Right hindlimb (tissue), 1 donor: Measurements from ENCODE around the gene SORCS2.

Experiments used
- DNase-seq: peaks from one replicate; pipeline ENCODE4 v3.0.0-alpha.2; 2018

The SORCS2 gene

DNA sequence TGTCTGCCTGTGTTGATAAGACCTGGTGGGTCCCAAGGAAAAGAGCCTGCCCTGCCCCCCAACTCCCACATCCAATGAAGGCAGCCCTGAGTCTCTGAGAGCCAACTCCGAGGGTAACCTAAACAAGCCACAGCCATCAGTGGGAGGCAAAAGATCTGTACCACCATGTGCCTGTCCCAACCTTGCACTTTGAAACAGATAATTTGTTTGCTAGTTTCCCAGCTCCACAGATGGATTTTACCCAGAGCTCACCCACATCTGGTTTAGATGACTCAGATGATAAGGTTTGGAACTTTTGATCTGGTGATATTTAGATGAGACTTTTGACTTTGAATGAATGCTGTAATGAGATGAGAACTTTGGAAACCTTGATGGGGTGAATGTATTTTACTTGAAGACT is 488.4 kb downstream of the SORCS2 start:
- no peak for DNase-seq

DNA sequence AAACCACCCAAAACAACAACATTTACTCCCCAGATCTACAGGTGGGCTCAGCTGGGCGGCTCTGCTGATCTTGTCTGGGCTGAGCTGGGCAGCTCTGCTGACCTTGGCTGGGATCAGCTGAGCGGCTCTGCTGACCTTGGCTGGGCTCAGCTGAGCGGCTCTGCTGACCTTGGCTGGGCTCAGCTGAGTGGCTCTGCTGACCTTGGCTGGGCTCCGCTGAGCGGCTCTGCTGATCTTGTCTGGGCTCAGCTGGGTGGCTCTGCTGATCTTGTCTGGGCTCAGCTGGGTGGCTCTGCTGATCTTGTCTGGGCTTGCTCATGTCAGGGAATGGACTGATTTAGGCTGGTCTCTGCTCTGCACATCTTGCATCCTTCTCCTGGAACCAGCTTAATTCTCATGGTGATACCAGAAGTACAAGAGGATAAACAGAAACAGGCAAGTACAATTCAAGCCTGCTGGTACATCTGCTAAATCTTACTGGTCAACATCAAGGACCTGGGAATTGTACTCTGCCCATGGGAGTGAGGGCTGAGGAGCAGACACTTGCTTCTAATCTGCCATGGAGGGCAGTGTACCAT is 490.9 kb downstream of the SORCS2 start:
- DNase-seq = no peak

DNA sequence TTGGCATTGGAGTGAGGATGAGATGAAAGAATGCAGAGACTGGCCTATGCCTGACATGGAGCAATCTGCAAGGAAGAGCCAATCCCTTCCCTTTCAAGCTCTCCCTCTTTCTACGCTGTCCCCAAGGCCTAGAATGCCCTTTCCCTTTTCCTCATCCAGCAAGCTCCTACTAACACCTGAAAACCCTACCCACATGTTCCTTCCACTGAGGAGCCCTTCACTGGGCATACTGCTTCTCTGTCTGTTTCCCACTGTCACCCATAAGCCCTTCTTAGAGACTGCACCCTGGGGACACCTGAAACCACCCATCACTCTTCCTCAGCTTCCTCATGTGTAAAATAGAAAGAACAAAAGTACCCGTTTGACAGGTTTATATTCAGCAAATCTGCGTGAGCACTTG is 492.0 kb downstream of the SORCS2 start:
- no peak for DNase-seq

DNA sequence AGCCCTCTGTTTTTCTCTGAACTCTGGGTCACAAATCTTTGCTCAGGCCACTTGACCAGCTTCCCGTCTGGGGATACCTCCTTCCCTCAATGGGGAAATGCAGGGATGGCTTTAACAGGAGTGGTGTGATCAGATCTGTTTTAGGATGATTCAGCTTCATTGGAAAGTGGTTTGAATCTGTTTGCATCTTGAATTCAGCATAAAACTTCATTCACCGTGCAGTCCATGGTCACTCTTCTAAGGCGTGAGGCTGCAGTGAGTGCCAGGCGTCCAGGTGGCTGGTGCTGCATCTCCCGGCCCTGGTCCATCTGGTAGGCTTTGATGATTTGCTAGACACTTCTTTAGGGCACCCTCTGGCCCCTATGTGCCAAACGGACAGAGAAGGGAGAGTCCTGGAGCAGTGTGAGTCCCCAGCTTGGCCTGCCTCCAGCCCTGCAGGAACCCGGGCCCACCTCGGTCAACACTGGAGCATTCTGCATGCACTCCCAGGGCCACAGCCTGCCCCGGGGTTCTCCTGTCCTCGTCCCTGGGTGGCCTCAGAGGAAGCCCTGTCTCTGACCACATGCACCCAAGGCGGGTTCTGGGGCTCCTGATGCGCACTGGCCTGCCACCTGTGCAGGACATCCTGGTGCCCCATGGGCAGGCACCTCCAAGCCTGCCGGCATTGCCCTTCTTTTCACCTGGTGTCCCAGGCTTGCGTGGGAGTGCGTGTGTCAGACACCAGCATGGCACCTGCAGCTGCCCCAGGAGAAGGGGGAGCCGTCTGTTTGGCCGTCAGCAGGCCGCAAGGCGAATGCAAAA is 493.9 kb downstream of the SORCS2 start:
- no peak for DNase-seq

DNA sequence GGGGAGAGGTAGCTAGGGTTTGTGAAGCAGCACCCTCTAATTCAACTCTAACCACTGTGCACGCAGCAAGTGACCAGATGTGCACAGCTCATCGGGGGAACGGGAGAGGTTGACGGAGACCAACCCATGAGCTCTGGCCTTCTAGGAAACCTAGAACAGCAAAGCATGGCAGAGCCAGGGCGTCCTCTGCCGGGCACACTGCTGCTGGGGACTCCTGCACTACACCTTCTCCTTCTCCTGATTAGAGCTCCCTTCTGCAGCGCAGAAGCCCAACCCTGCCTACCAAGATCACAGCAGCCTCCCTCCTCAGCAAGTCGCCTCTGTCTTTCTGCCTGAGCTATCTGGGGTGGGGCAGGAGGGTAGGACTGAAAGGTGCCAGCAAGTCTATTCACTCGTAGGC is 494.7 kb downstream of the SORCS2 start:
- DNase-seq = no peak

DNA sequence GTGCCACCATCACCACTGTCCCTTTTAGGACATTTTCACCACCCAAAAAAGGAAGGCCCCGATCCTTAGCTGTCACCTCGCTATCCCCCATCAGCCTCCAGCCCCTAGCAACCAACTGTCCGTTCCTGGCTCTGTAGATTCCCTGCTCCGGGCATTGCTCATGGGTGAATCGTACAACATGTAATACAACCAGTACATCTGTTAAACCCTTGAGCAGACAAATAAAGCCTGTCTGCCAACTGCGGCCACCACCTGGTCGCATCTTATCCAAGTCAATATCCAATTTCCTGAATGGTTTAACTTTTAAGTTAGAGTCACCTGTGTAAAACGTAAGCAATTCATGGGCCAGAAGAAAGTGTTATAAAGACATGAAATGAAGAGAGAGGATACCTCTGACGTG is 495.5 kb downstream of the SORCS2 start:
- DNase-seq = no peak

DNA sequence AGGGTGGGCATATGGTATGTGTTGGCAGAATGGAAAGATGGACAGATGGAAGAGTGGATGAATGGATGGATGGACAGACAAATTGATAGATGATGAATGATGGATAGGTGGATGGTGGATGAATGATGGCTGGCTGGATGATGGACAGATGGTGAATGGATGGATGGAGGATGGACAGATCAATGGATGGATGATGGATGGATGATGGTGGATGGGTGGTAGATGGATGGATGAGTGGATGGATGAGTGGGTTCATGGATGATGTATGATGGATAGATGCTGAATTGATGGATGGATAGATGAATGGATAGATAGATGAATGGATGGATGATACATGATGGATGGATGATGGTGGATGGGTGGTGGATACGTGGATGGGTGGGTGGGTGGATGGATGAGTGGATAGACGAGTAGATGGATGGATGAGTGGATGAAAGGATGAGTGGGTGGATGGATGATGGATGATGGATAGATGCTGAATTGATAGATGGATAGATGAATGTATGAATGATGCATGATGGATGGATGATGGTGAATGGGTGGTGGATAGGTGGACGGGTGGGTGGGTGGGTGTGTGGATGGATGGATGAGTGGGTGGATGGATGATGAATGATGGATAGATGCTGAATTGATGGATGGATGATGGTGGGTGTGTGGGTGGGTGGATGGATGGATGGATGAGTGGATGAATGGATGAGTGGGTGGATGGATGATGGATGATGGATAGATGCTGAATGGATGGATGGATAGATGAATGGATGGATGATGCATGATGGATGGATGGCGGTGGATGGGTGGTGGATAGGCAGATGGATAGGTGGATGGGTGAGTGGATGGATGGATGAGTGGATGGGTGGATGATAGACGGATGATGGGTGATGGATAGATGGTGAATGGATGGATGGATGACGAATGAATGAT is 497.7 kb downstream of the SORCS2 start:
- DNase-seq = no peak

DNA sequence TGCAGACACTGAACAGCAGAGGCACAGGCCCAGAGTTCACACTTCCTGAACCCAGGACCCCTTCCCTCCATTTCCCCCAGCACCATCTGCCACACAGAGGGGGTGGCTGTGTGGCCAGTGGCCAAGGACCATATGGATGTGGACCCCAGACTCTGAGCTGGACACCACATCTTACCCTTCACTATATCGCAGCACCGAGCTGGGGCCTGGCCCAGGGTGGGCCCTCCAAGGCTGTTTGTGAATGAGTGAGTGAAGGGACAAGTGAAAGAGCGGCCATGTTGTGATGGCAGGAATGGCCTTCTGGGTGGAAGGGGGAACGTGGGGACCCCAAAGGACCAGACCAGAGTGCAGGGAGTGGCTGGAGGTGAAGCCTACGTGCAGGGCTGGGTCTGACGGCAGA is 498.7 kb downstream of the SORCS2 start:
- DNase-seq = no peak

- peak; percentile 85 for DNase-seq
Measured at GRCh38 chr4:7691982-7692381, 499.6 kb downstream of the SORCS2 start.

DNA sequence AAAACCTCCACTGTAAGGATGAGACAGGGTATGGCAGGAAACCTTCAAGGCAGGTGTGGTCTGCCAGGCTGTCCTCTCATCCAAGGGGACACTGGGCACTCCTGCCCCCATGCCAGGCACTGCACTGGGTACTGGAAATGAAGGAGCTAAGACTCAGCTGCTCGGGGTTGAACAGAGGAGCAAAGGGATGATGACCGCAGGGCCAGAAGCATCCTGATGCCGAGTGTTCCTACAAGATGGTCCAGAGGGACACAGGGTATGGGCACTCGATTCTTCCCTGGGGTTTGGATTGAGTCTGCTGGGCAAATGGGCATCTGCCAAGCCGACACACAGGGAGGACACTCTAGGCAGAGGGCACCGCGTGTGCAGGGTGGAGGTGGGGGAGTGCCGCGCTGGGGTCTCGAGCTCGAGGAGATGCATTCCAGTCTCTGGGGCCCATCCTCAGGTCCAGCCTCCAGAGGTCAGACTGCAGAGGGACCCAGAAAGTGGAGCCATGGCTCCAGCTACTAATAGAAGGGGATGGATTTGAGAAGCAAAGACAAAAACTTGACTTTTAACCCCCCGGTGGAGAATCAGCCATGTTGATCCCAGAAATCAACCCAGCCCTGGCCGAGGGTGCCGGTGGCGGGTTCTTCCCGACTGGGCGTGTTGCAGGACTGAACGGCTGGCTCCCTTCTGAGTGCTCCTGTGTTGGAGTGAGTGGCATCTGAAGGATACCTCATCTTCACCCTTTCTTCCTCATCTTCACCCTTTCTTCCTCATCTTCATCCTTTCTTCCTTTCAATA is 500.3 kb downstream of the SORCS2 start:
- DNase-seq = no peak

DNA sequence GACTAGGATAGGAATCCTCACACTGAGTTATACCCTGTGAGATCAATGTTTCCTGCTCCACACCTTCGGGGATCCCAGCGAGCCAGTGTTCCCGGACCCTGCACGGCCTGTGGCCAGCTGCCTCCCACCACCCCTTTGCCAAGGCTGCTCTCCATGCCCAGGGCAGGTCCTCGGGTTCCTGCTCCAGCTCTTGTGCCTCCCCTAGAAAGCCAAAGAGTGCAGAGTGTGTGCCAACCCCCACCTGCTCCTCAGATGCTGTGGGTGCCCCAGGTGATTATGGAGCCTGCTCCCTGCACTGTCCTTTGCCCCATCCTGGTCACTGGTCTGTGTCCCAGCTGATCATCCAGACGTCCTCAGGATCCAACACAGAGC is 500.9 kb downstream of the SORCS2 start:
- no peak for DNase-seq

DNA sequence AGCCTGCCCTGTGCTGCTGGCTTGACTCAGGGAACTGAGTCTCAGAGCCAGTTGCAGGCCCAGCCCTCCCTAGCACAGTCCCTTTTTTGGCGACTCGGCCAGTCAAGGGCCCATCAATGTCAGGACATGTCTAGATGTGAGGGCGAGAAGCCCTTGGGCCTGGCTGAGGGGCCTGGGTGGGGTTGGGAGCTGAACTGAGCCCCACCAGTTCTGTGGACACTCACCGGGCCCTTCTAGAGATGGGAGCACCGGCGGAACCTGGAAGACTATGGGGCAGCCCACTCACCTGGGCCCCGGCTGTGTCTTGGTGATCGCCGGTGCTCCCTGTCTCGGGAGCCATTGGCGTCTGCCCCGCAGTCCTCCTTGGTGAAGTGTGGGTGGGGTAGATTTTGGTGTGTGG is 501.4 kb downstream of the SORCS2 start:
- DNase-seq = no peak

DNA sequence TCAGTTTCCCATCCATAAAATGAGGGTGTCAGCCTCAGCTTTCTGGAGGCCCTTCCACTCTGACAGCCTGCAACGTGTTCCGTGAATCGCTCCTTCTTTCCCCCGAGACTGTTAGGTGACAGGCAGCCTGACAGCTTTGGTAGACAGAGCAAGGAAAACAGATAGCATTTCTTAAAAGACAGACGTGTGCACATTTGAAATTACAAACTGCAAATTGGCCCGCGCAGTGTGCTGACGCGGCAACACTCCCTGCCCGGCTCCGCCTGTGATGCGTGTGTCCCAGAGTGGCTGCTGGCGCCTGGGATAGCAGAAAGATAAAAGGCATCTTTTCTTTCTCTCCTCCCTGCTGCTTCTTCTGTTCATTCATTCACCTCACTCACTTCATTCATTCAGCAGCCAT is 502.0 kb downstream of the SORCS2 start:
- DNase-seq = no peak

GRCh38 chr4:7697343-7697742 is 505.0 kb downstream of the SORCS2 start:
- peak; percentile 90 for DNase-seq

GRCh38 chr4:7697821-7698220 is 505.5 kb downstream of the SORCS2 start:
- no peak for DNase-seq

GRCh38 chr4:7698584-7698983 is 506.2 kb downstream of the SORCS2 start:
- peak; percentile 55 for DNase-seq

- DNase-seq = peak; percentile 84
Measured at GRCh38 chr4:7699031-7699430, 506.7 kb downstream of the SORCS2 start.

DNA sequence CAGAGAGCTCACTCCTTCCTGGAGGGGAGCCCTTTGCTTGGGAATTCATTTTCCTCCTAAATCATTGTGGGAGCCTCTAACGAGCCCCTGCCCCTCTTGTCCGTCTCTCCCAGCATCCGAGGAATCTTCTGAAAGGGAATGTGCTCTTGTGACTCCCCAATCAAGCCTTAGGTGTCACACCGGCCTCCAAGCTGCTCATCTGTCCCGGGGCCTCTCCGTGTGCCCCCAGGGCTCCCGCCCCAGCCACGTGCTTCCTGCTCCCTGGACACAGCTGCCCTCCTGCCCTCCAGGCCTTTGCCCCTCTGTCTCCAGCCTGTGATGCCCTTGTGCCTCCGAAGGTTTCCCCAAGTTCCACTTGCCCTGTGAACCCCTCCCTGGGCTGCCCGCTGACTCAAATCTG is 507.5 kb downstream of the SORCS2 start:
- no peak for DNase-seq

DNA sequence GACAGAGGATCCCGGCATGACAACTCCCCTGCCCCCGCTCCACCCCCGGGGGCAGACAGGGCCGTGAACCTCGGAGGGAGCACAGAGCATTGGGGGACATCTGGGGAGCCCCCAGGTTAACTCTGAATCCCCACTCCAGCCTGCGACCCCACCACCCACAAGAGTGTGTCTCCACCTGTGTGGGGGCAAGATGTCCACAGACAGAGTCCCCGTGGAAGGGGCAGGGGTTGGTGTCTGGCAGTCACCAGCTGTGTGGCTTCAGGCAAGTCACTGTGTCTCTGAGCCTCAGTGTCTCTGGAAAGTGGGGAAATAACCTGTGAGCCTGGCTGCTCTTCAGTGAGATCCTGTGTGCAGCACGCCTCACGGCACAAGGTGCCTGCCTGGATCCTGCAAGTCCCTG is 508.3 kb downstream of the SORCS2 start:
- DNase-seq = no peak

GRCh38 chr4:7701866-7702649 is 509.7 kb downstream of the SORCS2 start:
- no peak for DNase-seq

DNA sequence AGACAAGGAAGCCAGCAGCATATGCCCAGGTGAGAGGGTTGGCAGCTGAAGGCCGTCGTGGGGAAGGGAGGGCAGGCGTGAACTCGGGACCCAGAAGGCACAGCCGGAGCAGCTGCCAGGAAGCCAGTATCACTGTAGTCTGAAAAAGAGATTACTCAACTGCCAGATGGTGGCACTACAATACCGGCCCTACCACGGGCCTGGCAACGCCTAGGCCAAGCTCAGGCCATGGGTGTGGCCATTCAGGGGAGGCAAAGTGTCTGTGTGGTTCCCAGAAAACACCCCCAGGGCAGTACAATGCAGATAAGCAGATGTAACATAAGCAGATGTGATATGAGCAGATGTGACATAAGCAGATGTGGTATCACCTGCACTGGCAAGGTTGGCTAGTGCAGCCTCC is 511.4 kb downstream of the SORCS2 start:
- no peak for DNase-seq

GRCh38 chr4:7704091-7704490 is 511.8 kb downstream of the SORCS2 start:
- no peak for DNase-seq
